Esophagus muscularis mucosa (tissue), 4 donors: ENCODE measurements around the gene ZNF23. TPM values are rescaled to one million over a fixed set of nuclear protein-coding genes. Genes with fewer than 3 reads are reported as not detected.

Experiments
- DNase-seq: peaks from one replicate; pipeline ENCODE4 v3.0.0-alpha.2; 2017; ENCODE audit errors: extremely low spot score
- H3K27ac ChIP-seq, 4 donors: fragments of 200-600 bp; sonication (generic); replicated peaks in 1 of 4; 1 replicate in 3 of 4; 2 replicates in 1 of 4; pipeline ENCODE4 v1.5.1; 2016 to 2019; ENCODE audit warnings: mild to moderate bottlenecking in 1 of 4
- H3K27me3 ChIP-seq, 4 donors: fragments of 200-600 bp; sonication (generic); one replicate each; pipeline versions ENCODE4 v1.5.1 to v1.6.0; 2016 to 2019
- H3K36me3 ChIP-seq, 4 donors: fragments of 200-600 bp; sonication (generic); one replicate each; pipeline ENCODE4 v1.5.1; 2016 to 2019
- H3K4me1 ChIP-seq, 4 donors: fragments of 200-600 bp; sonication (generic); one replicate each; pipeline ENCODE4 v1.5.1; 2016 to 2019
- H3K4me3 ChIP-seq, 4 donors: fragments of 200-600 bp; sonication (generic); 1 replicate in 2 of 4; 2 replicates in 2 of 4; pipeline ENCODE4 v1.5.1; 2016 to 2019; ENCODE audit warnings: mild to moderate bottlenecking in 4 of 4, moderate library complexity in 1 of 4
- H3K9me3 ChIP-seq, 4 donors: fragments of 200-600 bp; sonication (generic); 1 replicate in 3 of 4; 2 replicates in 1 of 4; pipeline ENCODE4 v1.5.1; 2016 to 2019
- CTCF ChIP-seq, 3 experiments: fragments of 200-600 bp in 2 of 3; fragments of 450-650 bp in 1 of 3; sonication (generic) in 2 of 3; IDR thresholded peaks; one replicate each; pipeline ENCODE4 v1.5.1; 2017 to 2019; ENCODE audit warnings: antibody characterized with exemption in 3 of 3, mild to moderate bottlenecking in 2 of 3, moderate library complexity in 1 of 3
- EP300 ChIP-seq: sonication (generic); formaldehyde crosslinking; IDR thresholded peaks from one replicate; pipeline ENCODE4 v1.6.1; 2017; ENCODE audit warnings: antibody characterized with exemption
- POLR2A ChIP-seq: fragments of 450-650 bp; IDR thresholded peaks from one replicate; pipeline ENCODE4 v1.6.1; 2017; ENCODE audit warnings: antibody characterized with exemption, moderate library complexity, mild to moderate bottlenecking, low read depth
- POLR2AphosphoS5 ChIP-seq, 2 donors: sonication (generic); formaldehyde crosslinking; IDR thresholded peaks; one replicate each; pipeline ENCODE4 v1.6.1; 2017; ENCODE audit warnings: antibody characterized with exemption in 2 of 2
- WGBS: methylation state at CpG from one replicate; pipeline ENCODE4 v1.1.5; 2018; 5-methylcytosine and 5-hydroxymethylcytosine counted together
- intact Hi-C: fragments of 100-400 bp; cut with DNase I; formaldehyde crosslinking; loops from one replicate; pipeline ENCODE4 v1.15.1; 2023
- total RNA-seq, 4 donors: library from RNA; depleted of rRNA; stranded (reverse); fragments of >200 nt; gene quantifications; one replicate each; pipeline versions ENCODE4 v1.1.0 to v1.2.1, GENCODE V29; 2016

Gene ZNF23
- total RNA-seq, 4 donors from 2014 or later, result 9.4 to 12.5 (median 11.2) TPM

GRCh38 chr16:71428883-71429282 lies 33.2 kb downstream of the ZNF23 start:
- no peak overlapping the region for H3K4me3 ChIP-seq
- no peaks in the 10 kb centered on the region for H3K36me3 ChIP-seq
- no peak overlapping the region for H3K27ac ChIP-seq
- intact Hi-C loops, result no loop called here
- peaks cover 0 to 4% (median 0%) of the 10 kb centered on the region in 4 donors for H3K4me1 ChIP-seq
- TF ChIP-seq POLR2A, result no peak
- TF ChIP-seq POLR2AphosphoS5 (IDR thresholded peaks at IDR 0.05), result no peak
- no peak for TF ChIP-seq EP300
- TF ChIP-seq CTCF (IDR thresholded peaks at IDR 0.05), result no peak
- H3K27me3 ChIP-seq, result peaks cover 0 to 75% (median 9%) of the 10 kb centered on the region in 4 donors
- 88% methylated on average over 2 of the region's 2 CpGs for WGBS
- DNase-seq, result no peak
- H3K9me3 ChIP-seq, result peaks cover 0 to 8% (median 2%) of the 10 kb centered on the region in 4 donors

DNA sequence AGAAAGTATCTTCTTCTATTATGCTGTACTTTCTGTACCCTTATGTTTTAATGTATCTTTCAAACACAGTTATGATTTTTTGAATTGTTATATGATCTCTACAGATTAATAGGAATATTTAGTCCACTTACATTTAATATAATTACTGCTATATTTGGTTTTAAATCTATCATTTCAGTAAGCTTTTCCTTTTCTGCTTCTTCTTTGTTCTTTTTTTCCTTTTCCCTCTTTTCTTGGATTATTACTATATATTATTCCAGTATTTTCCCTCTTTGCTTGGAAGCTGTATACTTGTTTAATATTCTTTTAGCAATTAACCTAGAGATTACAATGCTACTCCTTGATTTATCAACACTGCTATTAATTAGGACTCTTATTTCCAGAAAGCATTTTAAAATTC lies 33.7 kb downstream of the ZNF23 start:
- Histone ChIP-seq H3K27ac (no peak overlapping the region), H3K4me3 (no peak overlapping the region), H3K9me3 (peaks cover 0 to 8% (median 2%) of the 10 kb centered on the region in 4 donors), H3K27me3 (peaks cover 0 to 80% (median 9%) of the 10 kb centered on the region in 4 donors), H3K4me1 (peaks cover 0 to 4% (median 0%) of the 10 kb centered on the region in 4 donors), H3K36me3 (no peaks in the 10 kb centered on the region)
- no peak for DNase-seq
- TF ChIP-seq POLR2AphosphoS5 (IDR thresholded peaks at IDR 0.05) (no peak), CTCF (IDR thresholded peaks at IDR 0.05) (no peak), EP300 (no peak), POLR2A (no peak)
- intact Hi-C loops, result no loop called here

DNA sequence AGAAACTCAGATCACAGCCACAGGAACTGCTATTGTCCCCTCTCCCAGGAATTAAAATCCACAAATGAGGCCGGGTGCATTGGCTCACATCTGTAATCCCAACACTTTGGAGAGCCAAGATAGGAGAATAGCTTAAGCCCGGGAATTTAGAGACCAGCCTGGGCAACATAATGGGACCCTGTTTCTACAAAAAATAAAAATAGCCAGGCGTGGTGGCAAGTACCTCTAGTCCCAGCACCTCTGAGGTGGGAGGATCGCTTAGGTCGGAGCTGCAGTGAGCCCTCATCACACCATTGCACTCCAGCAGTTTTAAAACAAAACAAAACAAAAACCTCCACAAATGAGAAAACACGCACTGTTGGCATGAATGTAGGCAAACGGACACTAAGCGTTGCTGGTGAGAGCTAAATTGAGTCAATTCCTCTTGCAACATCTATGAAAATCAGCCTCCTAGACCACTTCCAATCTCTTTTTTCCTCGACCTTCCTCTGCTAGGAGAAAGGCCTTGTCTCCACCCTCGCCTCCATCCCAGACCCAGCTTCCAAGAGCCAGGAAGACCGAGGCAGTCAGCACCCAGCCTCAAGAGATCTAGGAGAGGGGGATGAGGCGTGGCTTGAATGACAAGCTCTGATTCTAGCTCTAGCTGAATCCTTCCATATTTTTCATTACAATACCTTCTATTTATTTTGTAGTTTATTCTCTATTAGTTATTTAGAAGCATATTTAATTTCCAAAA lies 35.0 kb downstream of the ZNF23 start:
- peaks cover 0 to 81% (median 9%) of the 10 kb centered on the region in 4 donors for H3K27me3 ChIP-seq
- H3K27ac ChIP-seq, result no peak overlapping the region
- TF ChIP-seq POLR2A (no peak), CTCF (IDR thresholded peaks at IDR 0.05) (no peak), EP300 (no peak), POLR2AphosphoS5 (IDR thresholded peaks at IDR 0.05) (no peak)
- no peak for DNase-seq
- peaks cover 0 to 8% (median 2%) of the 10 kb centered on the region in 4 donors for H3K9me3 ChIP-seq
- H3K4me3 ChIP-seq, result no peak overlapping the region
- intact Hi-C loops, result no loop called here
- no peaks in the 10 kb centered on the region for H3K36me3 ChIP-seq
- 70% methylated on average over 12 of the region's 12 CpGs for WGBS
- H3K4me1 ChIP-seq, result peaks cover 0 to 4% (median 0%) of the 10 kb centered on the region in 4 donors

GRCh38 chr16:71426069-71426879 lies 35.8 kb downstream of the ZNF23 start:
- H3K4me3 ChIP-seq, result peak overlapping the region in 1 of 4 donors; percentile 18
- WGBS, result 6% methylated on average over 28 of the region's 48 CpGs
- intact Hi-C loops, result no loop called here

DNA sequence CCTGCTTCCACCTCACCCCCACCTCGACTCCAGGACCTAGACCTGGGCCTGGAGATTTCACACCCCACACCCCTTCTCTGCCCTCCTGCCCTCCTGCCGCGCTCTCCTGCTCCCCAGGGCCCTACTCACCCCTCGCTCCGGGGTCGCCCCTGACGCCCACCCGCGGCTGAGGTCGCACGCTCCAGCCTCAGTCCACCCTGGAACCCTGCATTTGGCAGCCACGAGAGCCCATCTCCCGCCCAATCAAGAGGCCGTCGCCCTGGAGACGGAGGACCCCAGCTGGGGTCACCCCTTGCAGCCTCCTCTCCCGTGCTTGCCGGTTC lies 36.3 kb downstream of the ZNF23 start:
- Histone ChIP-seq H3K27me3 (peaks cover 0 to 73% (median 9%) of the 10 kb centered on the region in 4 donors), H3K27ac (no peak overlapping the region), H3K9me3 (peaks cover 0 to 8% (median 2%) of the 10 kb centered on the region in 4 donors), H3K4me3 (peak overlapping the region in 1 of 4 donors; percentile 18), H3K4me1 (peaks cover 0 to 4% (median 0%) of the 10 kb centered on the region in 4 donors), H3K36me3 (no peaks in the 10 kb centered on the region)
- TF ChIP-seq CTCF (IDR thresholded peaks at IDR 0.05) (no peak), POLR2A (no peak), EP300 (no peak), POLR2AphosphoS5 (IDR thresholded peaks at IDR 0.05) (no peak)
- DNase-seq, result no peak
- 8% methylated on average over 18 of the region's 18 CpGs for WGBS
- intact Hi-C loops, result no loop called here

More at GRCh38 chr16:71426069-71426879, 35.8 kb downstream of the ZNF23 start:
- Histone ChIP-seq H3K27me3 (peaks cover 0 to 77% (median 9%) of the 10 kb centered on the region in 4 donors), H3K4me1 (peaks cover 0 to 4% (median 0%) of the 10 kb centered on the region in 4 donors), H3K36me3 (no peaks in the 10 kb centered on the region), H3K9me3 (peaks cover 0 to 8% (median 2%) of the 10 kb centered on the region in 4 donors), H3K27ac (no peak overlapping the region)
- TF ChIP-seq POLR2A, result no peak
- no peak for TF ChIP-seq EP300
- TF ChIP-seq POLR2AphosphoS5 (IDR thresholded peaks at IDR 0.05), result no peak
- DNase-seq, result no peak
